Pancreas (tissue), 10 donors: ENCODE data around the gene CCNI. TPM values are rescaled to one million over a fixed set of nuclear protein-coding genes. Genes with fewer than 3 reads are reported as not detected.
"Not testable (repeated sequence)": the region's sequence is repeated elsewhere in the genome, so short reads cannot be mapped to it uniquely, and the experiment has no call there.

Experiments
- ATAC-seq, 4 donors: fragments of 200-7000 bp; cut with Tn5 transposase; one replicate each; pipeline versions ENCODE4 v1.8.0 to v1.9.1; 2020; ENCODE audit warnings: mild to moderate bottlenecking in 4 of 4, moderate library complexity in 4 of 4
- DNase-seq, 6 donors: peaks; one replicate each; pipeline ENCODE4 v3.0.0-alpha.2; 2020
- FAIRE-seq: peaks from 2 replicates; lab custom pipeline; 2012; peaks lifted over from hg19 to GRCh38; lab: Jason Lieb, UNC
- H3K27ac ChIP-seq, 4 donors: fragments of 200-600 bp; sonication (generic); 1 replicate in 3 of 4; 2 replicates in 1 of 4; pipeline versions ENCODE4 v1.5.0 to v1.8.0; 2020
- H3K27me3 ChIP-seq, 4 donors: fragments of 200-600 bp; one replicate each; pipeline ENCODE4 v1.8.0; 2021
- H3K36me3 ChIP-seq, 3 donors: fragments of 200-600 bp; sonication (generic) in 1 of 3; one replicate each; pipeline versions ENCODE4 v1.5.0 to v1.8.0; 2020 to 2021
- H3K4me1 ChIP-seq, 3 donors: fragments of 200-600 bp; one replicate each; pipeline ENCODE4 v1.8.0; 2021
- H3K4me3 ChIP-seq, 4 donors: fragments of 200-600 bp; sonication (generic) in 2 of 4; one replicate each; pipeline versions ENCODE4 v1.5.0 to v1.8.0; 2020 to 2021
- H3K9me3 ChIP-seq, 4 donors: fragments of 200-600 bp; one replicate each; pipeline ENCODE4 v1.8.0; 2021
- CTCF ChIP-seq, 4 donors: fragments of 200-600 bp; sonication (generic) in 3 of 4; IDR thresholded peaks; one replicate each; pipeline versions ENCODE4 v1.5.0 to v1.8.0; 2021; ENCODE audit warnings: antibody characterized with exemption in 4 of 4
- WGBS, 2 donors: extraction: QIAGEN DNeasy Blood & Tissue Kit; methylation state at CpG; one replicate each; pipeline ENCODE4 v1.1.7; 2013; 5-methylcytosine and 5-hydroxymethylcytosine counted together
- intact Hi-C, 3 donors: fragments of 100-400 bp; cut with DNase I; formaldehyde crosslinking; loops; one replicate each; pipeline versions ENCODE4 v1.11.1 to v1.14.2; 2022
- polyA plus RNA-seq, 2 donors: library from polyadenylated mRNA; stranded (reverse); fragments of 200-250 nt; gene quantifications; one replicate each; pipeline ENCODE4 v1.2.3, GENCODE V29; 2013
- total RNA-seq, 6 donors: library from RNA; stranded (reverse); fragmentation: NEBNext Ultra II Directional in 4 of 6; extraction: Animal tissue kit (Norgen Biotek cat#: 25700) in 4 of 6; gene quantifications; one replicate each; pipeline versions ENCODE4 v1.2.1 to v1.2.4, GENCODE V29; 2021 to 2023
- donor health status: healthy with polysubstance abuse.
- donor health status: DM: no; HTN: no; CAD: no; lungs with moderate emphysema.
- donor health status: DM: no; HTN: no; CAD: no.
- donor health status: control.
- donor health status: control.
- donor health status: Bipolar disorder and iron deficiency.
- donor health status: DM: yes; HTN: yes; CAD: no.
- donor health status: DM: no; HTN: no; CAD: no.
- donor health status: DM: no; HTN: no; CAD: no.
- donor health status: DM: yes; HTN: yes; CAD: no.

The CCNI gene
- total and polyA plus RNA-seq, 8 donors = 33.3 to 196 (median 152) TPM

- DNase-seq (no peak), FAIRE-seq (no peak), ATAC-seq (no peak)
- H3K27ac ChIP-seq = no peak overlapping the region
- intact Hi-C loops = no loop called here
- no peaks in the 10 kb centered on the region for H3K9me3 ChIP-seq
- no peaks in the 10 kb centered on the region for H3K4me1 ChIP-seq
- no peak overlapping the region for H3K4me3 ChIP-seq
- no peaks in the 10 kb centered on the region for H3K36me3 ChIP-seq
- H3K27me3 ChIP-seq = no peaks in the 10 kb centered on the region
- TF ChIP-seq CTCF (IDR thresholded peaks at IDR 0.05) = no peak
These were observed 14.1 kb upstream of the CCNI start for GRCh38 chr4:77089866-77090265.

- DNase-seq, intact Hi-C loops, H3K4me3 ChIP-seq, H3K4me1 ChIP-seq, H3K27ac ChIP-seq, ATAC-seq, H3K27me3 ChIP-seq, H3K36me3 ChIP-seq, FAIRE-seq, H3K9me3 ChIP-seq: not testable (repeated sequence)
- 75 to 100% methylated on average over 1 of the region's 1 CpG for WGBS, 2 donors
These were observed 11.2 kb upstream of the CCNI start for GRCh38 chr4:77087027-77087426.

- Histone ChIP-seq H3K9me3 (no peaks in the 10 kb centered on the region), H3K27ac (no peak overlapping the region), H3K4me1 (no peaks in the 10 kb centered on the region), H3K4me3 (no peak overlapping the region), H3K36me3 (no peaks in the 10 kb centered on the region), H3K27me3 (no peaks in the 10 kb centered on the region)
- WGBS, 2 donors = 84 to 87% methylated on average over 10 of the region's 10 CpGs
- FAIRE-seq = no peak
- TF ChIP-seq CTCF (IDR thresholded peaks at IDR 0.05) = no peak
- ATAC-seq = no peak
- DNase-seq = no peak
- intact Hi-C loops = no loop called here
These were observed 8.3 kb upstream of the CCNI start for GRCh38 chr4:77084019-77084639.

- ATAC-seq = peak in 2 of 4 donors; percentile 27 to 53
- intact Hi-C loops = no loop called here
- Histone ChIP-seq H3K27ac (no peak overlapping the region), H3K4me1 (no peaks in the 10 kb centered on the region), H3K4me3 (no peak overlapping the region), H3K27me3 (no peaks in the 10 kb centered on the region), H3K9me3 (no peaks in the 10 kb centered on the region), H3K36me3 (no peaks in the 10 kb centered on the region)
- 81 to 84% methylated on average over 11 of the region's 11 CpGs for WGBS, 2 donors
- no peak for FAIRE-seq
- no peak for TF ChIP-seq CTCF (IDR thresholded peaks at IDR 0.05)
- no peak for DNase-seq
These were observed 7.3 kb upstream of the CCNI start for GRCh38 chr4:77082886-77083608.

GRCh38 chr4:77080806-77081205 is 5.0 kb upstream of the CCNI start:
- ATAC-seq, H3K9me3 ChIP-seq, H3K4me3 ChIP-seq, FAIRE-seq, H3K36me3 ChIP-seq, H3K27me3 ChIP-seq, H3K27ac ChIP-seq, DNase-seq, H3K4me1 ChIP-seq, intact Hi-C loops: not testable (repeated sequence)
- WGBS, 2 donors = 88 to 89% methylated on average over 7 of the region's 7 CpGs

GRCh38 chr4:77079281-77079680 is 3.5 kb upstream of the CCNI start:
- H3K36me3 ChIP-seq = no peaks in the 10 kb centered on the region
- peaks cover 0 to 8% (median 0%) of the 10 kb centered on the region in 3 donors for H3K4me1 ChIP-seq
- no peak for FAIRE-seq
- 94 to 99% methylated on average over 5 of the region's 5 CpGs for WGBS, 2 donors
- no peak for TF ChIP-seq CTCF (IDR thresholded peaks at IDR 0.05)
- H3K4me3 ChIP-seq = no peak overlapping the region
- no peaks in the 10 kb centered on the region for H3K9me3 ChIP-seq
- H3K27me3 ChIP-seq = no peaks in the 10 kb centered on the region
- intact Hi-C loops = no loop called here
- DNase-seq = no peak
- H3K27ac ChIP-seq = no peak overlapping the region
- ATAC-seq = no peak
